HG03439 (cell line): ENCODE results near the gene MRPL49.

Experiments used
- ATAC-seq: cut with Tn5 transposase; IDR thresholded peaks from one replicate; pipeline ENCODE4 v1.9.1; 2021; ENCODE audit warnings: mild to moderate bottlenecking, moderate library complexity; ENCODE audit not compliant: unreplicated experiment

MRPL49 gene

GRCh38 chr11:65121865-65122696 is at the start of gene MRPL49, which contains the start of gene FAU:
Gene MRPL49 (plus strand): TSS chr11:65122321. CDS start chr11:65122347, 26 bp downstream.
Gene FAU (minus strand): TSS chr11:65122134. CDS start chr11:65121813, 321 bp downstream.
- ATAC-seq, result peak; percentile 61

DNA sequence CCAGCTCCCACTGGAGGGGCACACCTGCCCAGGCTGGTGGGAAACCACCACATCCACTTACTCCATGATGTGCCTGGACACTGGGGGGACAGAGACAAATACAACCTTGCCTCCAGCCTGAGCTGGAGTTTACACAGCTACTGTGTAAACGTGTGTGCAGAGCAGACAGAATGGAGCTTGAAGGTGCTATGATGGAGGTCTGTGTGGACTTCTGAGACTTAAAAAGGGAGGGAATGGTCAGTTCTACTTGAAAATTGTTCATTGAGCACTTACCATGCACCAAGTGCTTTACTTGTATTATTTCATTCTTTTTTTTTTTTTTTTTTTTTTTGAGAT is 49.5 kb upstream of the MRPL49 start:
- no peak for ATAC-seq

DNA sequence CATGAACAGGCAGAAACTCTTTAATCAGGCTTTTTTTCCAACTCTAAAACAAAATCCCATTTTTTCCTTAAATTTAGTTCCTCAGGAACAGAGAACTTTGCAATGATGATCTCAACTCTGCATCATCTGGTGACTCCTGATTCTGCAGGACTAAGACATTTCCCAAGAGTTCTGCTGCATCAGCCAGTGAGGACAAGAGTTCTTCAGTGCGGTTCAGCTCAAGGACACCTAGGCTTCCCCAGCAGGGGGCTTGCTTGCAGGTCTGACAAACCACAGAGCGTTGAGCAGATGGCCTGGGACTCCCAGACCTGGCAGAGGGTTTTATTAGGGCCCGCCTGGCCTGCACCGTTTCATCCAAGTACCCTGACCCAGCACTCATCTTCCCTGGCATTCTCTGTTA is 44.7 kb upstream of the MRPL49 start:
- no peak for ATAC-seq

GRCh38 chr11:65078151-65078550 is 44.0 kb upstream of the MRPL49 start:
- ATAC-seq, result no peak

DNA sequence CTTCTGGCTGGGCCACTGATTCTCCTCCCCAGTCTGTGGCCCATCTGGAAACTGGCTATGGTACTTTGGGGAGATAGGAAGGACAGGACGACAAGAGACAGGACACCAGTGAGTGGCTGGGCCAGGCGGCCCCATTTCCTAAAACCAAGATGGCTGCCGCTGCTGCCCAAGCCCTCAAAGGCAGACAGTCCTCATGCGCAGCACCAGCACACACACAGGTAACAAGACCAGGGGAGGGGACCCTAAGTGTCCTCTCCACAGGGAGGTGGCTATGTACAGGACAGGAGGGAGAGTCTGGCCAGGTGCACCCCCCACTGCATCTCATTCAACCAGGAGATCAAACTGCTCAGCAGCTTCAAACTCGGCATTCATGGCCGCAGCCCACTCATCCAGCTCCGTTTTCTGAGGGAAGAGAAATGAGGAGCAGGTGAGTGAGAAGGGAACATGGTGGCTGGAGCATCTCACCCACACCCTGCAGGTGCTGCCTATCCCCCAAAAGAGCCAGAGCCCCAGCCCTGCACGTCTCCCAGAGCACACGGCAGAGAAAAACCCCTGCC is 43.3 kb upstream of the MRPL49 start:
- ATAC-seq, result no peak

DNA sequence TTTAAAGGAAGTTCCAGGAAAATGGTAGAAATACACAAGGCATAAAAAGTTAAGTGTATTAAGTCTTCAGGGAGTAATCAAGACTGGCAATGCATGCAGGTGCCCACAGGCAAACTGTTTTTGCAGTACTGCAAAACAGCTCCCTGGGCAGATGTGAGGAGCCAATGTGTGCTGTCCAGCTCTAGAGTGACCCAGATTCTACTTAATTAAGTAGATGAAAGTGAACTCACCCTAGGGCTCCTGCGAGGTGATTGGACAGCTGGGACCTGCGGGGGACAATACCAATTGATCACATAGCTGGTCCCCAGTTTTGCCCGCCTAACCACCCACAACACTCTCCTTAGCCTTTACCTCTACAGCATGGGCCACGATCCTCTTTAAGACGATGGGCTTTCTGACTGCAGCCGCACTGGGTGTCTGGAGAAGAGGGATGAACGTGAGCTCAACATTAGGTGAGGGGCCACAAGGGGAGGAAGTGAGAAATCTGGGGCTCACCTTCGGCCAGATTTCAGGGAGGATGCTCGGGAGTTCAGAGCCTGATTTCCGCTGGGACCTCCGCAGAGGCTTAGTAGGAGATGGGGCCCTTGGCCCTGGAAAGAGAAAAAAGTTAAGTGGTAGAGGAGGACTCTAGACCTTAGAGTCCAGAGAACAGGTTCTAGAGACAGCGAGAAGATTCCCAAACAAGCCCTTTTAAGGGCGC is 38.8 kb upstream of the MRPL49 start:
- peak; percentile 14 for ATAC-seq

DNA sequence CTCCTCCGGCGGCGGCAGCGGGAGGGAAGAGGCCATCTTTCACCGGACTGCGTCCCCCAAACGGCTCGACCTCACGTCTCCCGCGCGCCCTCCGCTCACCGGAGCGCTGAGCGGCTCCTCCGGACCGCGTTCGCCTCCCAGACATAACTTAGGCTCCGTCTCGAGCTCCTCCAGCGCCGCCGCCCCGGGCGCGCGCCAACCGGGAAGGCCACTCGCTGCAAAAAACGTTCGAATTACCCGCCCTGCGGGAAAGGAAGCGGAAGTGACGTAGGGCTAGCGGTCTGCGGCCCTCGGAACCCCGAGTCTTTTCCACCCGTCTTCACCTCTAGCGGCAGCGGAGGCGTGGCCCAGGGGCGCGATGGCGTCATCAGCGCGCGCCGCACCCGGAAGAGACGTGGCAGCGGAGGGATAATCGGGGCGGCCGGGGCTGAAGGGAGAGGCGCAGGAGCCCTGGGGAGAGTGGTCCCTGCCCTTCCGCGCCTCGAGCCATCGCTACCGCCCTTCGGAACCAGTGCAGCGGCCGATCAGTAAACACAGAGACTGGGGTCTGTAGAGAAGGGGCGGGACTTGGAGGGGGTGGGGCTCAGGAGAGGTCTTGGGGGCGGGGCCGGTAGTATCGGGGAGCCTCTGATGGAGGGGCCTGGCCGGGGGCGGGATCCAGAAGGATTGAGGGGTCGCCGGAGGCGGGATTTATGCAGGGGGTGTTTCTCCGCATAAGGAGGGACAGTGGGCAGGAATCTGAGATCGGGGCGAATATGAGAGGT is 38.1 kb upstream of the MRPL49 start, which contains the start of the genes CDCA5 and ZFPL1:
TSS of gene CDCA5 (minus strand) at position 207 of the 764 bp plus-strand sequence. CDS start at position 145, 62 bp downstream.
TSS of gene ZFPL1 (plus strand) at position 389 of the 764 bp plus-strand sequence. CDS start 477 bp downstream, outside the sequence.
- peak; percentile 80 for ATAC-seq

- ATAC-seq, result no peak
Measured at GRCh38 chr11:65084598-65085375, 37.3 kb upstream of the MRPL49 start.

DNA sequence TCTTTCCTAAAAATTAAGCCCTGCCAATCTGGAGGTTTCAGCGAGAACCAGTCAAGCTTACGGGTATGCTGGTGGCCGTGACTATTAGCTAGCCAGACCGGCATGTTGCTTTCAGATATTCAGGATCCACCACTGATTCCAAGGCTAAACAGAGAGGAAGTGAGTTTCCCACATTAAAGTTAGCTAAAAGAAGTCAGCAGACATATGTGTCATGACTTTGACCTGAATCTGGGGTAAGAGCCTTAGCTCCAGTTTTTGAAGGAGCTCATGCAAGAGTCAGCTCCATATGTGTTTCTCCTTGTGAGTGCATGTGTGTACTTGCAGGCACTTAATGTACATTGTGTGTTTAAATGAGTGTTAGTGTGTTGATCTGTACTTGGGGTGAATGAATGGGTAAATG is 36.7 kb upstream of the MRPL49 start:
- ATAC-seq, result no peak

- ATAC-seq, result no peak
Measured at GRCh38 chr11:65086809-65087208, 35.3 kb upstream of the MRPL49 start.

GRCh38 chr11:65087216-65087615 is 34.9 kb upstream of the MRPL49 start:
- ATAC-seq, result no peak

GRCh38 chr11:65087827-65088226 is 34.3 kb upstream of the MRPL49 start:
- ATAC-seq, result no peak

GRCh38 chr11:65089621-65090020 is 32.5 kb upstream of the MRPL49 start:
- ATAC-seq, result no peak

GRCh38 chr11:65090628-65091027 is 31.5 kb upstream of the MRPL49 start:
- no peak for ATAC-seq

GRCh38 chr11:65095427-65095826 is 26.7 kb upstream of the MRPL49 start:
- ATAC-seq, result no peak

DNA sequence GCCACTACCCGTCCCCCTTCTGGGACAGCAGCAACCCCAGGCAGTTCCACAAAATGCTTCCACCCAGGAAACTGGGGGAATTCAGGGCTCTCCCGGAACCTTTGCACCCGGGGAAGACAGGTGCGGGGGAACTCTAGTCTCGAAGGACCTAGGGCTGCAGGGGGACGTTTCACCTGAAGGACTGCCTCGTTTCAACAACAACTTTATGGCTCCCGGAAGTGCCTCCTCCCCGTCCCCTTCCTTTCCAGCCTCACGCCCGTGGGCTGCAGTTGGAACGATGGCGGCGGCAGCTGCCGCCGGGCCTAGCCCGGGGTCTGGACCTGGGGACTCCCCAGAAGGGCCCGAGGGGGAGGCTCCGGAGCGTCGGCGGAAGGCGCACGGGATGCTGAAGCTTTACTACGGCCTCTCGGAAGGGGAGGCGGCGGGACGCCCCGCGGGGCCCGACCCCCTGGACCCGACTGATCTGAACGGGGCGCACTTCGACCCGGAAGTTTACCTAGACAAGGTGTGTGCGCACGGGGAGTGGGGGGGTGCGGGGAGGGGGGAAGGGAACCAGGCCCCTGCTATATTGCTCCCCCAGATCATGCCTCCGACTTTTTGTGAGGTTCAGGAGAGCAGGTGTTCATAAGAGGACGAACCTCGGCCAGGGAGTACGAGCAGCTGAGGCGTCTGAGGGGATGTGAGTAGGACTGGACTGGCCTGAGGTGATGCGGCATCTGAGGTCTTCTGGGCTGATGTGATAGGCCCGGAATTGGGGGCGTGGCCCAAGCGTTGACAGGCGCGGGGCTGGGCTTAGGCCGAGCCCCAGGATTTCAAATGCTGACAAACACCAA is 25.9 kb upstream of the MRPL49 start, which contains the start of gene VPS51:
TSS of gene VPS51 (plus strand) at position 241 of the 833 bp plus-strand sequence. CDS start at position 278, 37 bp downstream.
- ATAC-seq, result peak; percentile 82

DNA sequence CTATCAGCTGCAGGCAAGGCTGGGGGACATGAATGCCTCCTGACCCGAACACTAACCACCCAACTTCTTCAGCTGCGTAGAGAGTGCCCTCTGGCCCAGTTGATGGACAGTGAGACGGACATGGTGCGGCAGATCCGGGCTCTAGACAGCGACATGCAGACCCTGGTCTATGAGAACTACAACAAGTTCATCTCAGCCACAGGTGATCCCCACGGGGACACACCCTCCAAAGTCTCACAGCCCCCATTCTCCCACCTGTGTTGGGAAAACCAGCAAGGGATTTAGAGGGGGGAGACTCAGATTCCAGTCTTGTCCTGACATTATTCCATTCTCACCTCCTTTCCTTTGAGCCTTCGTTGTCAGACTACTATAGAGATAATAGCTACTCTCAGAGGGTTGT is 25.2 kb upstream of the MRPL49 start:
- ATAC-seq, result no peak

DNA sequence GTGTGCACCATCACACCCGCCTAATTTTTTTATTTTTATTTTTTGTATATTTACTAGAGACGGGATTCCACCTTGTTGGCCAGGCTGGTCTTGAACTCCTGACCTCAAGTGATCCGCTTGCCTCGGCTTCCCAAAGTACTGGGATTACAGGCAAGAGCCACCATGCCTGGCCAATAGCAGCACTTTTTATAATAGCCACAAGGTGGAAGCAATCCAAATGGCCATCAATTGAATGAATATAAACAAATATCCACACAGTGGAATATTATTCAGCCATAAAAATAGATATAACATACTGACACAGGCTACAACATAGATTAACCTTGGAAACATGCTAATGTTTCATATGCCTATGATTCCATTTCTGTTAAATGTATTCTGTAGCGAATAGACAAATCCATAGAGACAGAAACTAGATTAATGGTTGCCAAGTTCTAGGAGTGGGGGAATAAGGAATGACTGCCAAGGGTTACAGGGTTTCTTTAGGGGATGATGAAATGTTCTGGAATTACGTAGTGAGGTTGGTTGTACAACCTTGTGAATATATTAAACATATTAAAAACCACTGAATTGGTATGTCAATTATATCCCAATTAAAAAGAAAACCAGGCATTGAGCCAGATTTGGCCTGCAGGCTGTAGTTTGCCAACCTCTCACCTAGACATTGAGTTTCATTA is 21.3 kb upstream of the MRPL49 start:
- no peak for ATAC-seq
